ENCODE data around the gene MYH6.

- TF ChIP-seq CTCF (IDR thresholded peaks at IDR 0.05; ENCODE audit: low read depth, low read length, missing input control) (no peak), YY1 (IDR thresholded peaks at IDR 0.05) (no peak), RAD21 (IDR thresholded peaks at IDR 0.05) (no peak), MAX (IDR thresholded peaks at IDR 0.05) (no peak), ATF3 (IDR thresholded peaks at IDR 0.05) (no peak), GABPA (IDR thresholded peaks at IDR 0.05 in 1 of 2, conservative IDR thresholded peaks at IDR 0.05 in 1 of 2) (no peak), SP1 (IDR thresholded peaks at IDR 0.05) (no peak), RXRA (IDR thresholded peaks at IDR 0.05) (no peak), REST (IDR thresholded peaks at IDR 0.05) (no peak), ZBTB33 (IDR thresholded peaks at IDR 0.05) (no peak), JUND (IDR thresholded peaks at IDR 0.05) (no peak), FOXA1 (IDR thresholded peaks at IDR 0.05) (no peak)
Measured at GRCh38 chr14:23439107-23439835, 31.2 kb upstream of the MYH6 start.

Measured in liver (tissue), 3 donors.